Gastroesophageal sphincter (tissue), 3 donors: ENCODE data around the gene RENBP.

Experiments used
- EP300 ChIP-seq: sonication (generic); formaldehyde crosslinking; IDR thresholded peaks from one replicate; pipeline ENCODE4 v1.6.1; 2017; ENCODE audit warnings: antibody characterized with exemption, mild to moderate bottlenecking
- POLR2A ChIP-seq, 2 donors: fragments of 450-650 bp; IDR thresholded peaks; one replicate each; pipeline ENCODE4 v1.6.1; 2017; ENCODE audit warnings: antibody characterized with exemption in 2 of 2, mild to moderate bottlenecking in 2 of 2, moderate library complexity in 1 of 2
- POLR2AphosphoS5 ChIP-seq: sonication (generic); formaldehyde crosslinking; IDR thresholded peaks from one replicate; pipeline ENCODE4 v1.6.1; 2017; ENCODE audit warnings: antibody characterized with exemption
- TF ChIP-seq, protein P1 (sequence below), 4 experiments: fragments of 200-600 bp in 2 of 4; fragments of 450-650 bp in 2 of 4; sonication (generic) in 1 of 4; IDR thresholded peaks; one replicate each; pipeline ENCODE4 v1.5.1; 2017 to 2019; ENCODE audit warnings: antibody characterized with exemption in 4 of 4, mild to moderate bottlenecking in 2 of 4, moderate library complexity in 2 of 4

DNA sequence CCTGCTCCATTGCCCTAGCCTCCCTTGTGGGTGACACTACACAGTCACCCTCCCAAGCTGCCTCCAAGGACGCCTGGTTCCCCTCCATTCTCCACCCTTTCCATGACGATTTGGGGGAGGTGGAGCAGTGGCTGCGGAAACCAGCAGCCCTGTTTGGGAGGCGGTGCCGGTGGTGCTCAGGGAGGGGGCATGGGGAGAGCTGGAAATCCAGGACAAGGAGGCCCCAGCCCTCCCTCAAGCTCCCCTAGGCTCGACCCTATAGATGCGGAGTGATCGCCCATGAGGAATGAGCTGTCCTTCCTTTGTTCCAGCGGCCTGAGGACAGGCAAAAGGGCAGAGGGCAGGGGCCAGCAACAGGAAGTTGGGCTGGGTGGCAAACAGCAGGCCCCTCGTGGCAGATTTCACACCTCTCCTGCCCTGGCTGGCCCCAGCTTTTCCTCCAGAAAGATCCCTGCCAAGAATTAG is 3.6 kb upstream of the RENBP start:
- TF ChIP-seq, protein P1, sequence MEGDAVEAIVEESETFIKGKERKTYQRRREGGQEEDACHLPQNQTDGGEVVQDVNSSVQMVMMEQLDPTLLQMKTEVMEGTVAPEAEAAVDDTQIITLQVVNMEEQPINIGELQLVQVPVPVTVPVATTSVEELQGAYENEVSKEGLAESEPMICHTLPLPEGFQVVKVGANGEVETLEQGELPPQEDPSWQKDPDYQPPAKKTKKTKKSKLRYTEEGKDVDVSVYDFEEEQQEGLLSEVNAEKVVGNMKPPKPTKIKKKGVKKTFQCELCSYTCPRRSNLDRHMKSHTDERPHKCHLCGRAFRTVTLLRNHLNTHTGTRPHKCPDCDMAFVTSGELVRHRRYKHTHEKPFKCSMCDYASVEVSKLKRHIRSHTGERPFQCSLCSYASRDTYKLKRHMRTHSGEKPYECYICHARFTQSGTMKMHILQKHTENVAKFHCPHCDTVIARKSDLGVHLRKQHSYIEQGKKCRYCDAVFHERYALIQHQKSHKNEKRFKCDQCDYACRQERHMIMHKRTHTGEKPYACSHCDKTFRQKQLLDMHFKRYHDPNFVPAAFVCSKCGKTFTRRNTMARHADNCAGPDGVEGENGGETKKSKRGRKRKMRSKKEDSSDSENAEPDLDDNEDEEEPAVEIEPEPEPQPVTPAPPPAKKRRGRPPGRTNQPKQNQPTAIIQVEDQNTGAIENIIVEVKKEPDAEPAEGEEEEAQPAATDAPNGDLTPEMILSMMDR (IDR thresholded peaks at IDR 0.05), result no peak
- no peak for TF ChIP-seq POLR2AphosphoS5
- no peak for TF ChIP-seq POLR2A (IDR thresholded peaks at IDR 0.05)
- no peak for TF ChIP-seq EP300
